Sigmoid colon (tissue), 7 donors: Measurements from ENCODE around the gene FAXDC2. TPM values are rescaled to one million over a fixed set of nuclear protein-coding genes. Genes with fewer than 3 reads are reported as not detected.
A peak's percentile ranks its signal among the peaks of the same experiment; 100 is the strongest.

ENCODE experiments used
- DNase-seq: peaks from one replicate; pipeline ENCODE4 v3.0.0-alpha.2; 2019
- H3K27ac ChIP-seq, 4 donors: fragments of 200-600 bp; sonication (generic); one replicate each; pipeline ENCODE4 v1.5.1; 2016 to 2019; ENCODE audit warnings: mild to moderate bottlenecking in 1 of 4
- H3K27me3 ChIP-seq, 3 donors: fragments of 200-600 bp; sonication (generic); one replicate each; pipeline ENCODE4 v1.5.1; 2019; ENCODE audit warnings: mild to moderate bottlenecking in 1 of 3
- H3K36me3 ChIP-seq, 4 donors: fragments of 200-600 bp; sonication (generic); one replicate each; pipeline ENCODE4 v1.5.1; 2016 to 2019
- H3K4me1 ChIP-seq, 4 donors: fragments of 200-600 bp; sonication (generic); one replicate each; pipeline ENCODE4 v1.5.1; 2017 to 2019
- H3K4me3 ChIP-seq, 4 donors: fragments of 200-600 bp; sonication (generic); one replicate each; pipeline ENCODE4 v1.5.1; 2017 to 2019; ENCODE audit warnings: mild to moderate bottlenecking in 2 of 4, moderate library complexity in 1 of 4
- H3K9me3 ChIP-seq, 4 donors: fragments of 200-600 bp in 3 of 4; sonication (generic) in 3 of 4; one replicate each; pipeline versions ENCODE4 v1.5.1 to v1.6.1; 2013 to 2019
- CTCF ChIP-seq, 4 experiments: fragments of 450-650 bp in 3 of 4; fragments of 200-600 bp in 1 of 4; IDR thresholded peaks; one replicate each; pipeline ENCODE4 v1.5.1; 2016 to 2019; ENCODE audit warnings: antibody characterized with exemption in 4 of 4, mild to moderate bottlenecking in 3 of 4, moderate library complexity in 2 of 4
- EP300 ChIP-seq, 4 donors: sonication (generic); formaldehyde crosslinking; IDR thresholded peaks; one replicate each; pipeline ENCODE4 v1.6.1; 2017; ENCODE audit warnings: antibody characterized with exemption in 4 of 4
- POLR2A ChIP-seq, 2 donors: fragments of 450-650 bp; IDR thresholded peaks; one replicate each; pipeline ENCODE4 v1.6.1; 2016; ENCODE audit warnings: antibody characterized with exemption in 2 of 2, mild to moderate bottlenecking in 2 of 2, moderate library complexity in 2 of 2
- POLR2AphosphoS5 ChIP-seq, 4 donors: sonication (generic); formaldehyde crosslinking; IDR thresholded peaks; one replicate each; pipeline ENCODE4 v1.6.1; 2017; ENCODE audit warnings: antibody characterized with exemption in 4 of 4
- WGBS, 2 donors: extraction: QIAGEN DNeasy Blood & Tissue Kit; methylation state at CpG; one replicate each; pipeline ENCODE4 v1.1.7; 2013; 5-methylcytosine and 5-hydroxymethylcytosine counted together
- intact Hi-C: fragments of 100-400 bp; cut with DNase I; formaldehyde crosslinking; loops from one replicate; pipeline ENCODE4 v1.15.1; 2023
- polyA plus RNA-seq, 3 donors: library from polyadenylated mRNA; stranded (reverse); fragments of 200-250 nt; gene quantifications; one replicate each; pipeline ENCODE4 v1.2.3, GENCODE V29; 2013
- total RNA-seq, 4 donors: library from RNA; depleted of rRNA; stranded (reverse); fragments of >200 nt; gene quantifications; one replicate each; pipeline ENCODE4 v1.1.0, GENCODE V29; 2016
- donor health status: healthy with polysubstance abuse.
- donor health status: Bipolar disorder and iron deficiency.
- donor health status: healthy.

FAXDC2 gene
- total and polyA plus RNA-seq, 7 donors: 13.3 to 118 (median 67.3) TPM

DNA sequence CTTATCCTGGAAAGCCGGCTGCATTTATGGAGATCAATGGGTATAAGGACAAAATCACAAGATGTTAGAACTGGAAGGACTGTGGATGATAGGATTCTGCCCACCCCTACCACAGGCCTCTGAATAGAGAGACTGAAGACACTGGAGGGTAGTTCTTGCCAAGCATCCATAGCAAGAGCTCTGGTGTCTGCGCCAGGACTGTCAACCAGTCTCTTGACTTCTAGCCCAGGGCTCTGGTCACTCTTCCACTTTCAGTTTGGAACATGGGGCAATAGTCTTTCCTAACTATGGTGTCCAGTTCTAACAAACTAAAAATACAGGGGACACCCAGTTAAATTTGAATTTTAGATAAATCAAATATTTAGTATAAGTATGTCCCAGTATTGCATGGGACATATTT, 71.9 kb downstream of the FAXDC2 start:
- no peak overlapping the region for H3K4me3 ChIP-seq
- WGBS, 2 donors: 96 to 97% methylated on average over 2 of the region's 2 CpGs
- no peaks in the 10 kb centered on the region for H3K27me3 ChIP-seq
- H3K9me3 ChIP-seq: no peaks in the 10 kb centered on the region
- H3K27ac ChIP-seq: no peak overlapping the region
- no peaks in the 10 kb centered on the region for H3K36me3 ChIP-seq
- no peak for DNase-seq
- H3K4me1 ChIP-seq: peaks cover 0 to 92% (median 70%) of the 10 kb centered on the region in 4 donors
- intact Hi-C loops: no loop called here
- TF ChIP-seq CTCF (IDR thresholded peaks at IDR 0.05) (no peak), POLR2A (IDR thresholded peaks at IDR 0.05) (no peak), POLR2AphosphoS5 (IDR thresholded peaks at IDR 0.05) (no peak), EP300 (IDR thresholded peaks at IDR 0.05) (no peak)

GRCh38 chr5:154776167-154776566, 74.2 kb downstream of the FAXDC2 start:
- Histone ChIP-seq H3K27me3 (no peaks in the 10 kb centered on the region), H3K36me3 (no peaks in the 10 kb centered on the region), H3K9me3 (no peaks in the 10 kb centered on the region), H3K4me1 (peaks cover 0 to 93% (median 66%) of the 10 kb centered on the region in 4 donors), H3K4me3 (no peak overlapping the region), H3K27ac (no peak overlapping the region)
- intact Hi-C loops: no loop called here
- TF ChIP-seq EP300 (IDR thresholded peaks at IDR 0.05) (no peak), CTCF (IDR thresholded peaks at IDR 0.05) (no peak), POLR2A (IDR thresholded peaks at IDR 0.05) (no peak), POLR2AphosphoS5 (IDR thresholded peaks at IDR 0.05) (no peak)
- 85 to 87% methylated on average over 1 of the region's 1 CpG for WGBS, 2 donors
- DNase-seq: no peak

DNA sequence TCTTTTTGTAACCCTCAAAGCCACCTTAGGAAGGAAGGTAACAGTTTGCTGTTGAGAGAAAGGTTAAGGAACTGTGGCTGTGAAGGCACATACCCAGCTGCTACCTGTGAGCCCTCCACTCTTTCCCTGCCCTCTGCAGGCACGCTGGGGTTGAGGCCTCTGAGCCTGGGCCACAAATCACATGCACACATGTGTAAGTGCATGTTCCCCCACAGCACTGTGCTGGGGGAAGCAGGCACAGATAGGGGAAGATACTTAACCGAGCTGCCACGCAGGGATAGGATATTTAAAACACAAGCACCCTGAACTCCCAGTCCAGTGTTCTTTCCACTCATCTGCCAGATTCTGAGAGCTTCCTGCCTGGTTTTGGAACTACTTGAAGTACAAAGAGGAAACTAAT, 77.1 kb downstream of the FAXDC2 start:
- WGBS, 2 donors: 75 to 90% methylated on average over 3 of the region's 3 CpGs
- no peaks in the 10 kb centered on the region for H3K36me3 ChIP-seq
- intact Hi-C loops: no loop called here
- DNase-seq: no peak
- H3K4me3 ChIP-seq: no peak overlapping the region
- no peaks in the 10 kb centered on the region for H3K9me3 ChIP-seq
- no peak overlapping the region for H3K27ac ChIP-seq
- no peak for TF ChIP-seq CTCF (IDR thresholded peaks at IDR 0.05)
- TF ChIP-seq POLR2AphosphoS5 (IDR thresholded peaks at IDR 0.05): no peak
- no peak for TF ChIP-seq POLR2A (IDR thresholded peaks at IDR 0.05)
- no peak for TF ChIP-seq EP300 (IDR thresholded peaks at IDR 0.05)
- no peaks in the 10 kb centered on the region for H3K27me3 ChIP-seq
- H3K4me1 ChIP-seq: peaks cover 0 to 95% (median 68%) of the 10 kb centered on the region in 4 donors

DNA sequence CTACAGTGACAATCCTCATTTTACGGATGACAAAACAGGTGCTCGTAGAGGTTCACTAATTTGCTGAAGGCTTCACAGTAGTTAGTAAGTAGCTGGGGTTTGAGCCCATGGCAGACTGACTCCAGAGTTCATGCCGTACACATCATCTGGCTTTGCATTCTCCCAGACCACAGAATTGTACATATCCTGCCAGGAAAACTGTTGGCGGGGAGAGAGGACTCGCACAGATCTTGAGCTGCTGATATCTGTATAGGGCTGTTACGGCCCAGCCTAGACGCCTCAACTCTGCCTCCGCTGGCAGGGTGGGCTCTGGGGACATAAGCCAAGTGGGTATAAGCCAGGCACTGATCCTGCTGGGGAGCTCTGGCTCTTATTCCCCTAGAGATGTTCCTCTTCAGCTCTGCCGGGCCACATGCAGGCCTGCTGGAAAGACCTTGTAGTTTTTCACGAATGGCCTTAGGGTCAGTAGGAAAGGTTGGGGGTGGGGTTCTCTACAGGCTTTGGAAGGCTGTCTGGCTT, 79.0 kb downstream of the FAXDC2 start:
- no peaks in the 10 kb centered on the region for H3K36me3 ChIP-seq
- H3K4me3 ChIP-seq: peak overlapping the region in 1 of 4 donors; percentile 16
- no peaks in the 10 kb centered on the region for H3K9me3 ChIP-seq
- H3K27me3 ChIP-seq: no peaks in the 10 kb centered on the region
- intact Hi-C loops: no loop called here
- 70 to 74% methylated on average over 10 of the region's 10 CpGs for whole genome bisulfite sequencing, 2 donors
- H3K27ac ChIP-seq: peak overlapping the region; percentile 14 to 81 (median 69)
- TF ChIP-seq CTCF (IDR thresholded peaks at IDR 0.05): no peak
- no peak for TF ChIP-seq POLR2AphosphoS5 (IDR thresholded peaks at IDR 0.05)
- no peak for TF ChIP-seq EP300 (IDR thresholded peaks at IDR 0.05)
- TF ChIP-seq POLR2A (IDR thresholded peaks at IDR 0.05): no peak
- DNase-seq: peak; percentile 77
- peaks cover 0 to 95% (median 76%) of the 10 kb centered on the region in 4 donors for H3K4me1 ChIP-seq

- Histone ChIP-seq H3K27ac (peak overlapping the region in 3 of 4 donors; percentile 58 to 81 (median 80)), H3K9me3 (no peaks in the 10 kb centered on the region), H3K36me3 (no peaks in the 10 kb centered on the region), H3K4me3 (no peak overlapping the region), H3K27me3 (no peaks in the 10 kb centered on the region), H3K4me1 (peaks cover 0 to 96% (median 78%) of the 10 kb centered on the region in 4 donors)
- 59 to 62% methylated on average over 2 of the region's 2 CpGs for WGBS, 2 donors
- no peak for TF ChIP-seq EP300 (IDR thresholded peaks at IDR 0.05)
- TF ChIP-seq CTCF (IDR thresholded peaks at IDR 0.05): no peak
- TF ChIP-seq POLR2A (IDR thresholded peaks at IDR 0.05): no peak
- no peak for TF ChIP-seq POLR2AphosphoS5 (IDR thresholded peaks at IDR 0.05)
- intact Hi-C loops: no loop called here
- no peak for DNase-seq
Measured at GRCh38 chr5:154770111-154770510, 80.3 kb downstream of the FAXDC2 start.
